Stimulated activated CD4-positive, alpha-beta T cell treated with anti-CD3 and anti-CD28 coated beads, Interleukin-12 subunit alpha, Interleukin-12 subunit beta, amount 100 ng/mL, for 24 hours (primary cell): ENCODE results near the gene SLC8A1.

Source experiments
- DNase-seq, 2 experiments: peaks; one replicate each; pipeline ENCODE4 v3.0.0-alpha.2; 2020; ENCODE audit warnings: low read depth in 2 of 2

The SLC8A1 gene

GRCh38 chr2:40193670-40194026 lies 258.2 kb downstream of the SLC8A1 start:
- no peak for DNase-seq

GRCh38 chr2:40192864-40193669 lies 258.8 kb downstream of the SLC8A1 start:
- no peak for DNase-seq

GRCh38 chr2:40190457-40190856 lies 261.4 kb downstream of the SLC8A1 start:
- no peak for DNase-seq

GRCh38 chr2:40189881-40190280 lies 262.0 kb downstream of the SLC8A1 start:
- no peak for DNase-seq

DNA sequence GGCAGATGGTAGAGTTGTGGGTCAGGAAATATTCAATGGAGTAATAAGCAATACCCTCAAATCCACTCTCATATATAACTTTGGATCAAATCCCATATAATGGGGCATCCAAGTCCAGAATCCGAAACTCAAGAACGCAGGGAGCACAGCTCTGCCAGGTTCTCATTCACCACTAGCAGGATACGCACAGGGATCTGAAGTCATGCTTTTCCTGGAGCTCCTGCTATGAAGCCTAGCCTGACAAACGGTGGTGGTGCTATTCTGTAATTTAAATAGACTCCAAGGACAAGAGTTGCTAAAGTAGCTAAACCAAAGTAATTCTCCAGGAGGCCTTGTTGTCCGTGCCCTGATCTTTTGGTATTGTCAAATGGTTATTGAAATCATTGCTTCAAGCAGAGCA lies 264.8 kb downstream of the SLC8A1 start:
- no peak for DNase-seq

DNA sequence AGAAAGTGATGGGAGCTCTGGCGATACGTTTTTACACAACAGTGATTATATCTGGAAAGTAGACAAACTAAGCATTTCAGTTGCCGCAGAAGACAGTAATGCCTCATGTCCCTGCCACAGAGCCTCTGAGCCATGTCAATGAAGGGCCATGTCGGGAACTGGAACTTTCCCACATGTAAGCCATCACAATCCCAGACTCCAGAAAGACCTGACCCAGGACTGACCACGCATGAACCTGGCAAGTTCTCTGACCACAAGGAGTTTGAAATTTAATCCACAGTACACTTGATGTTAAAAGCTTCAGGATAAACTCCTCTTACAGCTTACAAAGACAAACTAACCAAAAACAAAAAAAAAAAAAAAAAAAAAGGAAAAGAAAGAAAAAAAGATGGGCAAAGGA lies 267.3 kb downstream of the SLC8A1 start:
- no peak for DNase-seq

DNA sequence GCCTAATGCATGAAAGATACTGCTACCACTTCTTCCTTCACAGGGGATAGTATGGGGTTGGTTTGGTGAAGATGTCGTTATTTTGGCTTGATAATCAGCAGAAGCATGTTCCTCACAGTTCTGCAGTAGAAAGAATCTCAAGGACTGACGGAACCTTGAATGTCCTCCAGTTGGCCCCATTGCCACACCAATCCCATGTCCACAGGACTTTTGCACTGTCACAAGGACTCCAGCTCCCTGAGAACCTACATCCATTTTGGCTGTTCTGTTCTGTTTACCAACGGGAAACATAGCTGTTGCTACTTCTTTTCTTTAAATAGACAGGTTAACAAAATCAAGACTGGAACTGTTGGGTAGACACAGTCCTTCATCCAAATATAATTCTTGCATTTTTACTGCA lies 270.0 kb downstream of the SLC8A1 start:
- DNase-seq, result no peak

DNA sequence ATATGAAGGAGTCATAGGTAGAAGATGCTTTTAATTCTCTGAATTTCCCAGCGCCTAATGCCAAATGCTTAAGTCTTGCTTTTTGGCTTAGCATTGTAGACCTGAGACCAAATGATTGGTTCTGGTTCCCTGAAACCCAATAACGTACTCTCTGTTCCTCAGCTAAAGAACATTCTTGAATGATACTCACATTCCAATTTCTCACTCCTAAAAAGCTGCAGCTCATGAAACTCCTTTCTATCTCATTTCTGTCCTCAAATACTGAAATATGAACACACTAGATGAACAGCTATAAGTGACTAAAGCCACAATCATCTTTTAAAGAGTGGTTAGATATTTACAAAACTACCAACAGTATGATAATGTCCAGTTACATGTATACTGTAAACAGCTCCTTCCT lies 272.1 kb downstream of the SLC8A1 start:
- no peak for DNase-seq

GRCh38 chr2:40178971-40179370 lies 272.9 kb downstream of the SLC8A1 start:
- DNase-seq, result no peak

DNA sequence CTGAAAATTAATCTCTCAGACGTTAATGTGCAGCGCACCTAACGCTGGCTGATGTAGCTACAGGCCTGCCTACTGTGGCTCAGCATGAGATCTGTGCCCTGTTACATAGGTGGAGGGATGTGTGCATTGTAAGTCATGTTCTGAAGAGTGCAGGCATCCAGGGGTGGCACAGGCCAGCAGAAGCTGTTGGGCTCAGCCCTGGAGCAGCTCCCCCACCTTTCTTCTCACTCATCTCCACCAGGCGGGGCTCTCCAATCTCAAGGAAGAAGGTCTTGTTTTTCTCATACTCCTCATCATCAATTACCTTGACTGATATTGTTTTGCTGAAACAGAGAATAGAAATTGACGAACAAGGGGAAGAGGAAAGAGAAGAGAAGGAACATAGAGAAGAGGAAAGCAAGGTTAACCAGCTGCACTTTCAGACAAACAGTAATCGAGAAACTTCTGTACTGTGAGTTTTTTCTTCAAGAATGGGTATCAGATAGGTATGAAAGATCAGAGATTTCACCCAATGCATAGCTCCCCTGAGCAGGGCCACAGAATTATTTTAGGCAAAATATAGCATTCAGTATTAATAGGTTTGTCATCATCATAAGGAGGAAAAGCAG lies 273.6 kb downstream of the SLC8A1 start:
- DNase-seq, result no peak

GRCh38 chr2:40177366-40177765 lies 274.5 kb downstream of the SLC8A1 start:
- DNase-seq, result no peak

DNA sequence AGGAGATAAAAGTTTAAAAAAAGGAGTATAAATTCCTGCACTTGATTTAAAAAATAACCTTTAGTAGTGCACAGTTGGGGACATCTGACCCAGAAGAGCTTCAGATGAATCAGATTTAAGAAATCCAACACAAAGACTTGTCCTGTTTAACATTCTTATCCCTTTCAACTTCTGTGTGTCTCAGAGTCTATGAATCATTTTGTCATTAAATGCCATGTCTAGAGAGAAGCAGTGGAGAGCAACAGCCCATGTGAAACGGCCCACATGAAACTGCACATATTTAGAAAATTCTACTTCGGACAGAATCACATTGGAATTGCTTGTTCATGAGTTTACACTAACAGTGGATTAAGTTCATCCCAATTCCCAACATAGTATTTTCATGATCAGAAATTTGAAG lies 278.6 kb downstream of the SLC8A1 start:
- DNase-seq, result no peak

DNA sequence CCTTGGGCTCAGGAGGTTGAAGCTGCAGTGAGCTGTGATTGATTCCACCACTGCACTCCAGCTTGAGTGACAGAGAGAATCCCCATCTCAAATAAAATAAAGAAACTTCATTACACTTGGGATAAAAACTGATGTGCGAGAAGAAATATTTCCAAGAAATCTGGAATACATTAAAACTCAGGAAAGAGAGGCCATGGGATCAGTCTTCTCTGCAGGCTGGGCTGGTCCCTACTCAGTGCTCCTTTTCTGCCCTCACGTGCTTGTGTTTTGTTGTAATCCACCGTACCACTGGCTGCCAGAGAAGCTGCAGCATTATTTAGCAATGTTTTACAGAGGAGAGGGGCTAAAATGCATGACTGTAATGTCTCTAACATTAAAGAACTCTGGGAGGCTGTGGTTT lies 282.0 kb downstream of the SLC8A1 start:
- no peak for DNase-seq

- DNase-seq, result no peak
These were observed 282.5 kb downstream of the SLC8A1 start for GRCh38 chr2:40169430-40169829.

- no peak for DNase-seq
These were observed 283.3 kb downstream of the SLC8A1 start for GRCh38 chr2:40168546-40168945.

DNA sequence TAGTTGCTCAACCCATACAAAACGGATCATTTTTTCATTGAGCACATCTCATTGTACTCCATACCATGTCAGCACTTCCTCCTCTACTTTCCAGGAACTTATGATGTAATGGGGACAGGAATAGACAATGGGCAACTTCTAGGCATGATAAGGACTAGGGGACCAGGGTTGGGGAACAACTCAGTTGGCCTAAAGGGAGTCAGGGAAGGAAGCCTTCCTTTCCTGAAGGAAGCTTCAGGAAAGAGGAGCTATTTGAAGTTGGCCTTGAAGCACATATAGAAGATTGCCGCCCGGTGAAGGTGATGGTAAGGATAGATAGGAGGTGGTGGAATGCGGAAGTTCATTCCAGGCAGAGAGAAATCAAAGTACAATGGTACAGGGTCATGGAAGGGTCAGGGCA lies 283.9 kb downstream of the SLC8A1 start:
- no peak for DNase-seq

- no peak for DNase-seq
These were observed 285.9 kb downstream of the SLC8A1 start for GRCh38 chr2:40166006-40166405.

DNA sequence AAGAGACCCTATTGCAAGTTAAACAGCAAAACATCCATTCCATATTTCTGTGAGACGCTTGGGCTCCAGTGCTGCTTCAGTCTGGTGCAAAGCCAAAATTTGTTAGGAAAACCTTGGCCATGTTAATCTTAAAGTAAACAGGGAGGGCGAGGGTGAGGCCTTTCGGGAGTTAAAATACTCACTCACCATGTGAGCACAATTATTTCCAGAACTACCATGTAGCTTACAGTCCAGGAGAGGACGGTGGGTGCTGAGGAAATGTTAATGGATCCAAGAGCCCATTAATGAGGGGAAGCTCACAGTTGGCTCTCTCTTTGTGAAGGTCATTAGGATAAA lies 286.4 kb downstream of the SLC8A1 start:
- DNase-seq, result no peak

- no peak for DNase-seq
These were observed 287.0 kb downstream of the SLC8A1 start for GRCh38 chr2:40164736-40165508.

- no peak for DNase-seq
These were observed 289.9 kb downstream of the SLC8A1 start for GRCh38 chr2:40161986-40162385.

GRCh38 chr2:40160751-40161218 lies 291.1 kb downstream of the SLC8A1 start:
- no peak for DNase-seq

GRCh38 chr2:40159333-40159732 lies 292.6 kb downstream of the SLC8A1 start:
- DNase-seq, result no peak

DNA sequence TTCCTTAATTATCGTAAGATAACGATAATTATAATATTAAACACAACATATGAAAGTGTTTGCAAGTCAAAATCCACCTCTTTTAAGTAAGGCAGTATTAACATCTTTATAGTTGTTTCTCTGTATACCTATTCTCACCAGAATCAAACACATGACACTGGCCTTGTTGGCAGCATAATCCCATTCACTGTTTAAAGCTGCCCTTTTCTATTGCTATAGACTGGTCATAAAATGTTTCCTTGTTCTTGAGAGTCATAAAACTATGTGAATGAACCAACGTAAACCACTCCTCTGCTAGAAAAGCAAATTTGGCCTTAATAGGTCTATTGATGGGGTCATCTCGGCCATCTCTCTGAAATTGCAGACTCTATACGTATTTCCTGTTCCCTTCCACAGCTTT lies 293.1 kb downstream of the SLC8A1 start:
- DNase-seq, result no peak
